ENCODE measurements around the gene NCKAP5.
A peak's percentile ranks its signal among the peaks of the same experiment; 100 is the strongest.

The NCKAP5 gene

GRCh38 chr2:133130548-133131246, 437.6 kb downstream of the NCKAP5 start:
- DNase-seq, result no peak

- no peak for DNase-seq
Observed at GRCh38 chr2:133124446-133124845, 443.8 kb downstream of the NCKAP5 start.

- DNase-seq, result peak; percentile 45
Observed at GRCh38 chr2:133123904-133124303, 444.4 kb downstream of the NCKAP5 start.

GRCh38 chr2:133123393-133123792, 444.9 kb downstream of the NCKAP5 start:
- DNase-seq, result peak; percentile 45

- no peak for DNase-seq
Observed at GRCh38 chr2:133122529-133122928, 445.7 kb downstream of the NCKAP5 start.

- DNase-seq, result no peak
Observed at GRCh38 chr2:133120310-133120709, 448.0 kb downstream of the NCKAP5 start.

- no peak for DNase-seq
Observed at GRCh38 chr2:133110201-133110600, 458.1 kb downstream of the NCKAP5 start.

GRCh38 chr2:133109772-133110171, 458.5 kb downstream of the NCKAP5 start:
- no peak for DNase-seq

GRCh38 chr2:133107058-133107815, 461.0 kb downstream of the NCKAP5 start:
- DNase-seq, result no peak

- no peak for DNase-seq
Observed at GRCh38 chr2:133104871-133105270, 463.4 kb downstream of the NCKAP5 start.

GRCh38 chr2:133098787-133099186, 469.5 kb downstream of the NCKAP5 start:
- DNase-seq, result no peak

- no peak for DNase-seq
Observed at GRCh38 chr2:133097666-133098065, 470.6 kb downstream of the NCKAP5 start.

GRCh38 chr2:133092571-133092970, 475.7 kb downstream of the NCKAP5 start:
- no peak for DNase-seq

GRCh38 chr2:133090358-133090757, 477.9 kb downstream of the NCKAP5 start:
- DNase-seq, result no peak

GRCh38 chr2:133086176-133086575, 482.1 kb downstream of the NCKAP5 start:
- no peak for DNase-seq

- no peak for DNase-seq
Observed at GRCh38 chr2:133085646-133086045, 482.6 kb downstream of the NCKAP5 start.

- no peak for DNase-seq
Observed at GRCh38 chr2:133082034-133082433, 486.2 kb downstream of the NCKAP5 start.

- DNase-seq, result no peak
Observed at GRCh38 chr2:133080822-133081221, 487.4 kb downstream of the NCKAP5 start.

- no peak for DNase-seq
Observed at GRCh38 chr2:133078667-133079411, 489.4 kb downstream of the NCKAP5 start.

GRCh38 chr2:133077269-133077822, 490.9 kb downstream of the NCKAP5 start:
- DNase-seq, result no peak

- DNase-seq, result no peak
Observed at GRCh38 chr2:133072837-133073694, 495.2 kb downstream of the NCKAP5 start.

- no peak for DNase-seq
Observed at GRCh38 chr2:133063775-133064174, 504.5 kb downstream of the NCKAP5 start.
